ENCODE results near the gene FIGN.

The FIGN gene

GRCh38 chr2:163594497-163594896 is 141.3 kb downstream of the FIGN start:
- intact Hi-C loops (cut with micrococcal nuclease), result no loop called here
- no peaks in the 10 kb centered on the region for H3K9me3 Mint-ChIP-seq
- H3K36me3 Mint-ChIP-seq (ENCODE audit: low read depth), result no peaks in the 10 kb centered on the region
- no peaks in the 10 kb centered on the region for H3K4me1 Mint-ChIP-seq (ENCODE audit: low read depth)
- no peak overlapping the region for H3K4me3 Mint-ChIP-seq
- H3K27ac Mint-ChIP-seq, result no peak overlapping the region
- H3K27me3 Mint-ChIP-seq, result no peaks in the 10 kb centered on the region

GRCh38 chr2:163593982-163594381 is 141.8 kb downstream of the FIGN start:
- intact Hi-C loops (cut with micrococcal nuclease), result no loop called here
- Mint-ChIP-seq H3K27me3 (no peaks in the 10 kb centered on the region), H3K9me3 (no peaks in the 10 kb centered on the region), H3K36me3 (ENCODE audit: low read depth) (no peaks in the 10 kb centered on the region), H3K4me3 (no peak overlapping the region), H3K27ac (no peak overlapping the region), H3K4me1 (ENCODE audit: low read depth) (no peaks in the 10 kb centered on the region)

- no peak overlapping the region for H3K27ac Mint-ChIP-seq
- H3K36me3 Mint-ChIP-seq (ENCODE audit: low read depth), result no peaks in the 10 kb centered on the region
- intact Hi-C loops (cut with micrococcal nuclease), result no loop called here
- H3K4me1 Mint-ChIP-seq (ENCODE audit: low read depth), result no peaks in the 10 kb centered on the region
- H3K27me3 Mint-ChIP-seq, result no peaks in the 10 kb centered on the region
- no peak overlapping the region for H3K4me3 Mint-ChIP-seq
- H3K9me3 Mint-ChIP-seq, result no peaks in the 10 kb centered on the region
Observed at GRCh38 chr2:163592954-163593622, 142.7 kb downstream of the FIGN start.

- H3K9me3 Mint-ChIP-seq, result no peaks in the 10 kb centered on the region
- H3K27ac Mint-ChIP-seq, result no peak overlapping the region
- no peak overlapping the region for H3K4me3 Mint-ChIP-seq
- no peaks in the 10 kb centered on the region for H3K27me3 Mint-ChIP-seq
- H3K4me1 Mint-ChIP-seq (ENCODE audit: low read depth), result no peaks in the 10 kb centered on the region
- intact Hi-C loops (cut with micrococcal nuclease), result no loop called here
- H3K36me3 Mint-ChIP-seq (ENCODE audit: low read depth), result no peaks in the 10 kb centered on the region
Observed at GRCh38 chr2:163591461-163591860, 144.3 kb downstream of the FIGN start.

- intact Hi-C loops (cut with micrococcal nuclease), result no loop called here
- no peaks in the 10 kb centered on the region for H3K36me3 Mint-ChIP-seq (ENCODE audit: low read depth)
Observed at GRCh38 chr2:163580757-163581156, 155.1 kb downstream of the FIGN start.

GRCh38 chr2:163574309-163574708 is 161.5 kb downstream of the FIGN start:
- Mint-ChIP-seq H3K4me3 (no peak overlapping the region), H3K27ac (no peak overlapping the region), H3K36me3 (ENCODE audit: low read depth) (no peaks in the 10 kb centered on the region), H3K27me3 (no peaks in the 10 kb centered on the region), H3K9me3 (peaks cover 11% of the 10 kb centered on the region), H3K4me1 (ENCODE audit: low read depth) (no peaks in the 10 kb centered on the region)
- intact Hi-C loops (cut with micrococcal nuclease), result no loop called here

More at GRCh38 chr2:163580757-163581156, 155.1 kb downstream of the FIGN start:
- Mint-ChIP-seq H3K27ac (no peak overlapping the region), H3K27me3 (no peaks in the 10 kb centered on the region), H3K4me3 (no peak overlapping the region), H3K9me3 (peaks cover 11% of the 10 kb centered on the region), H3K4me1 (ENCODE audit: low read depth) (no peaks in the 10 kb centered on the region)

GRCh38 chr2:163573652-163574051 is 162.2 kb downstream of the FIGN start:
- H3K4me3 Mint-ChIP-seq, result no peak overlapping the region
- H3K36me3 Mint-ChIP-seq (ENCODE audit: low read depth), result no peaks in the 10 kb centered on the region
- intact Hi-C loops (cut with micrococcal nuclease), result no loop called here
- no peaks in the 10 kb centered on the region for H3K4me1 Mint-ChIP-seq (ENCODE audit: low read depth)
- H3K27ac Mint-ChIP-seq, result no peak overlapping the region
- peaks cover 11% of the 10 kb centered on the region for H3K9me3 Mint-ChIP-seq
- H3K27me3 Mint-ChIP-seq, result no peaks in the 10 kb centered on the region

GRCh38 chr2:163572850-163573249 is 163.0 kb downstream of the FIGN start:
- H3K36me3 Mint-ChIP-seq (ENCODE audit: low read depth), result no peaks in the 10 kb centered on the region
- no peak overlapping the region for H3K27ac Mint-ChIP-seq
- no peaks in the 10 kb centered on the region for H3K4me1 Mint-ChIP-seq (ENCODE audit: low read depth)
- intact Hi-C loops (cut with micrococcal nuclease), result no loop called here
- no peak overlapping the region for H3K4me3 Mint-ChIP-seq
- H3K9me3 Mint-ChIP-seq, result peaks cover 11% of the 10 kb centered on the region
- no peaks in the 10 kb centered on the region for H3K27me3 Mint-ChIP-seq

GRCh38 chr2:163571423-163572102 is 164.2 kb downstream of the FIGN start:
- H3K4me1 Mint-ChIP-seq (ENCODE audit: low read depth), result no peaks in the 10 kb centered on the region
- H3K27ac Mint-ChIP-seq, result no peak overlapping the region
- no peaks in the 10 kb centered on the region for H3K27me3 Mint-ChIP-seq
- no peak overlapping the region for H3K4me3 Mint-ChIP-seq
- intact Hi-C loops (cut with micrococcal nuclease), result no loop called here
- H3K36me3 Mint-ChIP-seq (ENCODE audit: low read depth), result no peaks in the 10 kb centered on the region
- no peaks in the 10 kb centered on the region for H3K9me3 Mint-ChIP-seq

GRCh38 chr2:163570391-163570790 is 165.4 kb downstream of the FIGN start:
- Mint-ChIP-seq H3K9me3 (no peaks in the 10 kb centered on the region), H3K27me3 (no peaks in the 10 kb centered on the region), H3K4me1 (ENCODE audit: low read depth) (no peaks in the 10 kb centered on the region), H3K36me3 (ENCODE audit: low read depth) (no peaks in the 10 kb centered on the region), H3K4me3 (no peak overlapping the region), H3K27ac (no peak overlapping the region)
- intact Hi-C loops (cut with micrococcal nuclease), result no loop called here

GRCh38 chr2:163565192-163565591 is 170.6 kb downstream of the FIGN start:
- Mint-ChIP-seq H3K4me1 (ENCODE audit: low read depth) (no peaks in the 10 kb centered on the region), H3K36me3 (ENCODE audit: low read depth) (no peaks in the 10 kb centered on the region), H3K4me3 (no peak overlapping the region), H3K27me3 (no peaks in the 10 kb centered on the region), H3K27ac (no peak overlapping the region), H3K9me3 (no peaks in the 10 kb centered on the region)
- intact Hi-C loops (cut with micrococcal nuclease), result no loop called here

GRCh38 chr2:163564236-163564635 is 171.6 kb downstream of the FIGN start:
- intact Hi-C loops (cut with micrococcal nuclease), result no loop called here
- Mint-ChIP-seq H3K27ac (no peak overlapping the region), H3K4me3 (no peak overlapping the region), H3K4me1 (ENCODE audit: low read depth) (no peaks in the 10 kb centered on the region), H3K9me3 (no peaks in the 10 kb centered on the region), H3K27me3 (no peaks in the 10 kb centered on the region), H3K36me3 (ENCODE audit: low read depth) (no peaks in the 10 kb centered on the region)

- intact Hi-C loops (cut with micrococcal nuclease), result no loop called here
- no peaks in the 10 kb centered on the region for H3K36me3 Mint-ChIP-seq (ENCODE audit: low read depth)
- H3K27me3 Mint-ChIP-seq, result no peaks in the 10 kb centered on the region
- no peak overlapping the region for H3K4me3 Mint-ChIP-seq
- no peaks in the 10 kb centered on the region for H3K4me1 Mint-ChIP-seq (ENCODE audit: low read depth)
- no peak overlapping the region for H3K27ac Mint-ChIP-seq
- H3K9me3 Mint-ChIP-seq, result no peaks in the 10 kb centered on the region
Observed at GRCh38 chr2:163563336-163563735, 172.5 kb downstream of the FIGN start.

GRCh38 chr2:163558251-163559021 is 177.4 kb downstream of the FIGN start:
- intact Hi-C loops (cut with micrococcal nuclease), result no loop called here
- no peaks in the 10 kb centered on the region for H3K27me3 Mint-ChIP-seq
- H3K4me1 Mint-ChIP-seq (ENCODE audit: low read depth), result no peaks in the 10 kb centered on the region
- no peaks in the 10 kb centered on the region for H3K36me3 Mint-ChIP-seq (ENCODE audit: low read depth)
- H3K9me3 Mint-ChIP-seq, result no peaks in the 10 kb centered on the region
- no peak overlapping the region for H3K4me3 Mint-ChIP-seq
- H3K27ac Mint-ChIP-seq, result no peak overlapping the region
